ENCODE data around the gene BICC1.

- no peak for TF ChIP-seq POLR2A (IDR thresholded peaks at IDR 0.05)
- TF ChIP-seq, protein P1, sequence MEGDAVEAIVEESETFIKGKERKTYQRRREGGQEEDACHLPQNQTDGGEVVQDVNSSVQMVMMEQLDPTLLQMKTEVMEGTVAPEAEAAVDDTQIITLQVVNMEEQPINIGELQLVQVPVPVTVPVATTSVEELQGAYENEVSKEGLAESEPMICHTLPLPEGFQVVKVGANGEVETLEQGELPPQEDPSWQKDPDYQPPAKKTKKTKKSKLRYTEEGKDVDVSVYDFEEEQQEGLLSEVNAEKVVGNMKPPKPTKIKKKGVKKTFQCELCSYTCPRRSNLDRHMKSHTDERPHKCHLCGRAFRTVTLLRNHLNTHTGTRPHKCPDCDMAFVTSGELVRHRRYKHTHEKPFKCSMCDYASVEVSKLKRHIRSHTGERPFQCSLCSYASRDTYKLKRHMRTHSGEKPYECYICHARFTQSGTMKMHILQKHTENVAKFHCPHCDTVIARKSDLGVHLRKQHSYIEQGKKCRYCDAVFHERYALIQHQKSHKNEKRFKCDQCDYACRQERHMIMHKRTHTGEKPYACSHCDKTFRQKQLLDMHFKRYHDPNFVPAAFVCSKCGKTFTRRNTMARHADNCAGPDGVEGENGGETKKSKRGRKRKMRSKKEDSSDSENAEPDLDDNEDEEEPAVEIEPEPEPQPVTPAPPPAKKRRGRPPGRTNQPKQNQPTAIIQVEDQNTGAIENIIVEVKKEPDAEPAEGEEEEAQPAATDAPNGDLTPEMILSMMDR (IDR thresholded peaks at IDR 0.05), result no peak
These were observed 47.7 kb upstream of the BICC1 start for GRCh38 chr10:58464956-58465355.
